DND-41 (cell line): ENCODE data around the gene TMEM255B.

Experiments
- CTCF ChIP-seq: IDR thresholded peaks from 2 replicates; pipeline ENCODE4 v1.5.1; 2012; ENCODE audit warnings: borderline replicate concordance, low read length, moderate library complexity, mild to moderate bottlenecking; ENCODE audit not compliant: poor library complexity, severe bottlenecking; ENCODE audit errors: extremely low read depth
- EZH2 ChIP-seq: IDR thresholded peaks from 3 replicates; pipeline ENCODE4 v1.6.1; 2012; ENCODE audit warnings: borderline replicate concordance, low read depth, mild to moderate bottlenecking, moderate library complexity, low read length, inconsistent platforms; ENCODE audit not compliant: severe bottlenecking

GRCh38 chr13:113820813-113821651 lies 62.0 kb downstream of the TMEM255B start:
- TF ChIP-seq CTCF, result no peak
- TF ChIP-seq EZH2, result no peak
